Body of pancreas (tissue), 4 donors: Measurements from ENCODE around the gene ASTN1. TPM values are rescaled to one million over a fixed set of nuclear protein-coding genes. Genes with fewer than 3 reads are reported as not detected.
"Not testable (repeated sequence)": the region's sequence is repeated elsewhere in the genome, so short reads cannot be mapped to it uniquely, and the experiment has no call there.

Source experiments
- ATAC-seq: fragments of 150-250 bp; one replicate; pipeline ENCODE4 v1.9.1; 2016
- DNase-seq, 4 donors: peaks; one replicate each; pipeline ENCODE4 v3.0.0-alpha.2; 2019
- H3K27ac ChIP-seq, 4 donors: fragments of 200-600 bp; sonication (generic); 1 replicate in 3 of 4; 2 replicates in 1 of 4; pipeline versions ENCODE4 v1.5.1 to v1.6.1; 2016 to 2019; ENCODE audit warnings: mild to moderate bottlenecking in 1 of 4, mixed read lengths in 1 of 4, moderate library complexity in 1 of 4
- H3K27me3 ChIP-seq, 2 donors: fragments of 200-600 bp; sonication (generic); one replicate each; pipeline ENCODE4 v1.6.0; 2016; ENCODE audit warnings: mild to moderate bottlenecking in 1 of 2
- H3K36me3 ChIP-seq, 2 donors: fragments of 200-600 bp; sonication (generic); replicated peaks in 1 of 2; 2 replicates each; pipeline ENCODE4 v1.5.1; 2016; ENCODE audit warnings: low read depth in 2 of 2; ENCODE audit not compliant: insufficient read depth in 1 of 2
- H3K4me1 ChIP-seq: fragments of 200-600 bp; sonication (generic); one replicate; pipeline ENCODE4 v1.6.0; 2016
- H3K4me3 ChIP-seq, 2 donors: fragments of 200-600 bp; sonication (generic); 1 replicate in 1 of 2; 2 replicates in 1 of 2; pipeline ENCODE4 v1.5.1; 2016 to 2019
- H3K9me3 ChIP-seq, 3 donors: fragments of 200-600 bp; sonication (generic); 1 replicate in 2 of 3; 2 replicates in 1 of 3; pipeline ENCODE4 v1.5.1; 2016
- CTCF ChIP-seq, 7 experiments: fragments of 450-650 bp in 4 of 7; fragments of 200-600 bp in 3 of 7; sonication (generic) in 3 of 7; IDR thresholded peaks; one replicate each; pipeline ENCODE4 v1.5.1; 2016 to 2019; ENCODE audit warnings: antibody characterized with exemption in 7 of 7
- POLR2A ChIP-seq, 3 donors: fragments of 450-650 bp; IDR thresholded peaks; one replicate each; pipeline ENCODE4 v1.6.1; 2016; ENCODE audit warnings: antibody characterized with exemption in 3 of 3, mild to moderate bottlenecking in 2 of 3
- WGBS, 2 donors: methylation state at CpG; one replicate each; pipeline ENCODE4 v1.1.5; 2017; 5-methylcytosine and 5-hydroxymethylcytosine counted together
- intact Hi-C: fragments of 100-400 bp; cut with DNase I; formaldehyde crosslinking; loops from one replicate; pipeline ENCODE4 v1.15.1; 2023
- total RNA-seq, 2 donors: library from RNA; depleted of rRNA; stranded (reverse); fragments of >200 nt; gene quantifications; one replicate each; pipeline ENCODE4 v1.1.0, GENCODE V29; 2016

Gene ASTN1
- total RNA-seq, 2 donors from 2014 or later, result 0.66 to 0.78 TPM

- intact Hi-C loops, result no loop called here
- Histone ChIP-seq H3K27ac (no peak overlapping the region), H3K27me3 (no peaks in the 10 kb centered on the region), H3K4me1 (no peaks in the 10 kb centered on the region), H3K36me3 (no peaks in the 10 kb centered on the region), H3K9me3 (no peaks in the 10 kb centered on the region), H3K4me3 (no peak overlapping the region)
- WGBS, 2 donors, result 55 to 64% methylated on average over 4 of the region's 4 CpGs
- DNase-seq (no peak), ATAC-seq (no peak)
- no peak for TF ChIP-seq CTCF (IDR thresholded peaks at IDR 0.05)
- no peak for TF ChIP-seq POLR2A (IDR thresholded peaks at IDR 0.05)
Measured at GRCh38 chr1:177077734-177078499, 86.6 kb downstream of the ASTN1 start.

- Histone ChIP-seq H3K27me3 (no peaks in the 10 kb centered on the region), H3K9me3 (no peaks in the 10 kb centered on the region), H3K4me3 (no peak overlapping the region), H3K36me3 (no peaks in the 10 kb centered on the region), H3K4me1 (no peaks in the 10 kb centered on the region), H3K27ac (no peak overlapping the region)
- TF ChIP-seq POLR2A (IDR thresholded peaks at IDR 0.05) (no peak), CTCF (IDR thresholded peaks at IDR 0.05) (no peak)
- no peak for ATAC-seq
- WGBS, 2 donors, result 74 to 75% methylated on average over 8 of the region's 8 CpGs
- DNase-seq, result no peak
- intact Hi-C loops, result no loop called here
Measured at GRCh38 chr1:177077006-177077405, 87.5 kb downstream of the ASTN1 start.

- DNase-seq, intact Hi-C loops: not testable (repeated sequence)
- 82 to 89% methylated on average over 3 of the region's 3 CpGs for WGBS, 2 donors
Measured at GRCh38 chr1:177074811-177075210, 89.7 kb downstream of the ASTN1 start.

GRCh38 chr1:177069490-177069889 is 95.0 kb downstream of the ASTN1 start:
- Histone ChIP-seq H3K27me3 (no peaks in the 10 kb centered on the region), H3K36me3 (no peaks in the 10 kb centered on the region), H3K9me3 (no peaks in the 10 kb centered on the region), H3K27ac (no peak overlapping the region), H3K4me3 (no peak overlapping the region), H3K4me1 (no peaks in the 10 kb centered on the region)
- DNase-seq (no peak), ATAC-seq (no peak)
- intact Hi-C loops, result no loop called here
- no peak for TF ChIP-seq POLR2A (IDR thresholded peaks at IDR 0.05)
- no peak for TF ChIP-seq CTCF (IDR thresholded peaks at IDR 0.05)
- 30 to 40% methylated on average over 3 of the region's 3 CpGs for WGBS, 2 donors

More at GRCh38 chr1:177074811-177075210, 89.7 kb downstream of the ASTN1 start:
- not testable (repeated sequence) for H3K27me3 ChIP-seq, H3K4me3 ChIP-seq, H3K36me3 ChIP-seq, ATAC-seq, H3K9me3 ChIP-seq, H3K27ac ChIP-seq, H3K4me1 ChIP-seq

- no peaks in the 10 kb centered on the region for H3K4me1 ChIP-seq
- H3K36me3 ChIP-seq, result no peaks in the 10 kb centered on the region
- no peak for ATAC-seq
- WGBS, 2 donors, result 72 to 74% methylated on average over 7 of the region's 7 CpGs
- no peaks in the 10 kb centered on the region for H3K9me3 ChIP-seq
- H3K4me3 ChIP-seq, result no peak overlapping the region
- no peaks in the 10 kb centered on the region for H3K27me3 ChIP-seq
- DNase-seq, result no peak
- no peak for TF ChIP-seq CTCF (IDR thresholded peaks at IDR 0.05)
- no peak for TF ChIP-seq POLR2A (IDR thresholded peaks at IDR 0.05)
- H3K27ac ChIP-seq, result no peak overlapping the region
- intact Hi-C loops, result no loop called here
Measured at GRCh38 chr1:177067752-177068410, 96.6 kb downstream of the ASTN1 start.
